ENCODE measurements around the gene MXD4.
"Not testable (repeated sequence)": the region's sequence is repeated elsewhere in the genome, so short reads cannot be mapped to it uniquely, and the experiment has no call there.

Gene MXD4

GRCh38 chr4:2283199-2283711 lies 21.3 kb upstream of the MXD4 start:
- no peaks in the 10 kb centered on the region for H3K27me3 ChIP-seq (replicated peaks; ENCODE audit: control insufficient read depth, insufficient read depth, low read length)
- H3K9me3 ChIP-seq (ENCODE audit: control insufficient read depth, low read length) = no peaks in the 10 kb centered on the region
- peaks cover 13% of the 10 kb centered on the region for H3K4me1 ChIP-seq (ENCODE audit: control insufficient read depth, insufficient read depth, low read length)
- no peaks in the 10 kb centered on the region for H3K36me3 ChIP-seq (ENCODE audit: control insufficient read depth, insufficient read depth, low read length, severe bottlenecking)
- no peak for DNase-seq (ENCODE audit: low read depth)
- no peak overlapping the region for H3K9ac ChIP-seq (ENCODE audit: low read length)
- no peak overlapping the region for H3K4me3 ChIP-seq (ENCODE audit: low read length)

- no peaks in the 10 kb centered on the region for H3K9me3 ChIP-seq (ENCODE audit: control insufficient read depth, low read length)
- no peak overlapping the region for H3K9ac ChIP-seq (ENCODE audit: low read length)
- no peak for DNase-seq (ENCODE audit: low read depth)
- no peak overlapping the region for H3K4me3 ChIP-seq (ENCODE audit: low read length)
- no peaks in the 10 kb centered on the region for H3K27me3 ChIP-seq (replicated peaks; ENCODE audit: control insufficient read depth, insufficient read depth, low read length)
- H3K36me3 ChIP-seq (ENCODE audit: control insufficient read depth, insufficient read depth, low read length, severe bottlenecking) = no peaks in the 10 kb centered on the region
- H3K4me1 ChIP-seq (ENCODE audit: control insufficient read depth, insufficient read depth, low read length) = peaks cover 10% of the 10 kb centered on the region
Measured at GRCh38 chr4:2281575-2282343, 19.9 kb upstream of the MXD4 start.

GRCh38 chr4:2280531-2281300 lies 18.8 kb upstream of the MXD4 start:
- H3K4me1 ChIP-seq (ENCODE audit: control insufficient read depth, insufficient read depth, low read length) = peaks cover 6% of the 10 kb centered on the region
- no peaks in the 10 kb centered on the region for H3K36me3 ChIP-seq (ENCODE audit: control insufficient read depth, insufficient read depth, low read length, severe bottlenecking)
- no peaks in the 10 kb centered on the region for H3K27me3 ChIP-seq (replicated peaks; ENCODE audit: control insufficient read depth, insufficient read depth, low read length)
- H3K9me3 ChIP-seq (ENCODE audit: control insufficient read depth, low read length) = no peaks in the 10 kb centered on the region
- no peak overlapping the region for H3K4me3 ChIP-seq (ENCODE audit: low read length)
- DNase-seq (ENCODE audit: low read depth) = peak; percentile 36
- no peak overlapping the region for H3K9ac ChIP-seq (ENCODE audit: low read length)

GRCh38 chr4:2277956-2278355 lies 16.0 kb upstream of the MXD4 start:
- DNase-seq (ENCODE audit: low read depth) = no peak
- Histone ChIP-seq H3K9me3 (ENCODE audit: control insufficient read depth, low read length) (no peaks in the 10 kb centered on the region), H3K27me3 (replicated peaks; ENCODE audit: control insufficient read depth, insufficient read depth, low read length) (no peaks in the 10 kb centered on the region)

GRCh38 chr4:2276581-2277325 lies 14.8 kb upstream of the MXD4 start:
- no peak for DNase-seq (ENCODE audit: low read depth)
- no peaks in the 10 kb centered on the region for H3K27me3 ChIP-seq (replicated peaks; ENCODE audit: control insufficient read depth, insufficient read depth, low read length)
- no peaks in the 10 kb centered on the region for H3K9me3 ChIP-seq (ENCODE audit: control insufficient read depth, low read length)
- no peaks in the 10 kb centered on the region for H3K36me3 ChIP-seq (ENCODE audit: control insufficient read depth, insufficient read depth, low read length, severe bottlenecking)
- H3K4me3 ChIP-seq (ENCODE audit: low read length) = no peak overlapping the region
- no peaks in the 10 kb centered on the region for H3K4me1 ChIP-seq (ENCODE audit: control insufficient read depth, insufficient read depth, low read length)
- no peak overlapping the region for H3K9ac ChIP-seq (ENCODE audit: low read length)

More at GRCh38 chr4:2277956-2278355, 16.0 kb upstream of the MXD4 start:
- H3K9ac ChIP-seq (ENCODE audit: low read length) = no peak overlapping the region
- H3K36me3 ChIP-seq (ENCODE audit: control insufficient read depth, insufficient read depth, low read length, severe bottlenecking) = no peaks in the 10 kb centered on the region
- H3K4me1 ChIP-seq (ENCODE audit: control insufficient read depth, insufficient read depth, low read length) = no peaks in the 10 kb centered on the region
- no peak overlapping the region for H3K4me3 ChIP-seq (ENCODE audit: low read length)

GRCh38 chr4:2275546-2276251 lies 13.8 kb upstream of the MXD4 start:
- H3K9ac ChIP-seq (ENCODE audit: low read length) = no peak overlapping the region
- no peaks in the 10 kb centered on the region for H3K27me3 ChIP-seq (replicated peaks; ENCODE audit: control insufficient read depth, insufficient read depth, low read length)
- no peaks in the 10 kb centered on the region for H3K9me3 ChIP-seq (ENCODE audit: control insufficient read depth, low read length)
- DNase-seq (ENCODE audit: low read depth) = no peak
- no peak overlapping the region for H3K4me3 ChIP-seq (ENCODE audit: low read length)
- no peaks in the 10 kb centered on the region for H3K4me1 ChIP-seq (ENCODE audit: control insufficient read depth, insufficient read depth, low read length)
- no peaks in the 10 kb centered on the region for H3K36me3 ChIP-seq (ENCODE audit: control insufficient read depth, insufficient read depth, low read length, severe bottlenecking)

GRCh38 chr4:2275044-2275397 lies 13.1 kb upstream of the MXD4 start:
- not testable (repeated sequence) for H3K36me3 ChIP-seq (ENCODE audit: control insufficient read depth, insufficient read depth, low read length, severe bottlenecking); H3K27me3 ChIP-seq (replicated peaks; ENCODE audit: control insufficient read depth, insufficient read depth, low read length); H3K9ac ChIP-seq (ENCODE audit: low read length); DNase-seq (ENCODE audit: low read depth); H3K4me1 ChIP-seq (ENCODE audit: control insufficient read depth, insufficient read depth, low read length); H3K4me3 ChIP-seq (ENCODE audit: low read length); H3K9me3 ChIP-seq (ENCODE audit: control insufficient read depth, low read length)

- Histone ChIP-seq H3K27me3 (replicated peaks; ENCODE audit: control insufficient read depth, insufficient read depth, low read length) (no peaks in the 10 kb centered on the region), H3K4me3 (ENCODE audit: low read length) (no peak overlapping the region), H3K9me3 (ENCODE audit: control insufficient read depth, low read length) (no peaks in the 10 kb centered on the region), H3K9ac (ENCODE audit: low read length) (no peak overlapping the region), H3K4me1 (ENCODE audit: control insufficient read depth, insufficient read depth, low read length) (no peaks in the 10 kb centered on the region), H3K36me3 (ENCODE audit: control insufficient read depth, insufficient read depth, low read length, severe bottlenecking) (no peaks in the 10 kb centered on the region)
- no peak for DNase-seq (ENCODE audit: low read depth)
Measured at GRCh38 chr4:2274320-2275043, 12.6 kb upstream of the MXD4 start.

GRCh38 chr4:2273657-2274319 lies 11.9 kb upstream of the MXD4 start:
- no peak overlapping the region for H3K9ac ChIP-seq (ENCODE audit: low read length)
- no peak overlapping the region for H3K4me3 ChIP-seq (ENCODE audit: low read length)
- H3K9me3 ChIP-seq (ENCODE audit: control insufficient read depth, low read length) = no peaks in the 10 kb centered on the region
- H3K36me3 ChIP-seq (ENCODE audit: control insufficient read depth, insufficient read depth, low read length, severe bottlenecking) = no peaks in the 10 kb centered on the region
- no peaks in the 10 kb centered on the region for H3K27me3 ChIP-seq (replicated peaks; ENCODE audit: control insufficient read depth, insufficient read depth, low read length)
- DNase-seq (ENCODE audit: low read depth) = no peak
- no peaks in the 10 kb centered on the region for H3K4me1 ChIP-seq (ENCODE audit: control insufficient read depth, insufficient read depth, low read length)

GRCh38 chr4:2273221-2273620 lies 11.3 kb upstream of the MXD4 start:
- H3K4me3 ChIP-seq (ENCODE audit: low read length) = no peak overlapping the region
- no peak overlapping the region for H3K9ac ChIP-seq (ENCODE audit: low read length)
- H3K36me3 ChIP-seq (ENCODE audit: control insufficient read depth, insufficient read depth, low read length, severe bottlenecking) = no peaks in the 10 kb centered on the region
- H3K9me3 ChIP-seq (ENCODE audit: control insufficient read depth, low read length) = no peaks in the 10 kb centered on the region
- DNase-seq (ENCODE audit: low read depth) = no peak
- H3K4me1 ChIP-seq (ENCODE audit: control insufficient read depth, insufficient read depth, low read length) = no peaks in the 10 kb centered on the region
- H3K27me3 ChIP-seq (replicated peaks; ENCODE audit: control insufficient read depth, insufficient read depth, low read length) = no peaks in the 10 kb centered on the region

All from adipocyte (in vitro differentiated cells).